ENCODE data around the gene HTR3E.
"Not testable (repeated sequence)": the region's sequence is repeated elsewhere in the genome, so short reads cannot be mapped to it uniquely, and the experiment has no call there.

- TF ChIP-seq POLR2A (IDR thresholded peaks at IDR 0.05): not testable (repeated sequence)
- TF ChIP-seq, protein P1, sequence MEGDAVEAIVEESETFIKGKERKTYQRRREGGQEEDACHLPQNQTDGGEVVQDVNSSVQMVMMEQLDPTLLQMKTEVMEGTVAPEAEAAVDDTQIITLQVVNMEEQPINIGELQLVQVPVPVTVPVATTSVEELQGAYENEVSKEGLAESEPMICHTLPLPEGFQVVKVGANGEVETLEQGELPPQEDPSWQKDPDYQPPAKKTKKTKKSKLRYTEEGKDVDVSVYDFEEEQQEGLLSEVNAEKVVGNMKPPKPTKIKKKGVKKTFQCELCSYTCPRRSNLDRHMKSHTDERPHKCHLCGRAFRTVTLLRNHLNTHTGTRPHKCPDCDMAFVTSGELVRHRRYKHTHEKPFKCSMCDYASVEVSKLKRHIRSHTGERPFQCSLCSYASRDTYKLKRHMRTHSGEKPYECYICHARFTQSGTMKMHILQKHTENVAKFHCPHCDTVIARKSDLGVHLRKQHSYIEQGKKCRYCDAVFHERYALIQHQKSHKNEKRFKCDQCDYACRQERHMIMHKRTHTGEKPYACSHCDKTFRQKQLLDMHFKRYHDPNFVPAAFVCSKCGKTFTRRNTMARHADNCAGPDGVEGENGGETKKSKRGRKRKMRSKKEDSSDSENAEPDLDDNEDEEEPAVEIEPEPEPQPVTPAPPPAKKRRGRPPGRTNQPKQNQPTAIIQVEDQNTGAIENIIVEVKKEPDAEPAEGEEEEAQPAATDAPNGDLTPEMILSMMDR (IDR thresholded peaks at IDR 0.05): not testable (repeated sequence)
Observed at GRCh38 chr3:184121031-184121430, 24.2 kb downstream of the HTR3E start.

Data from Peyer's patch (tissue), 4 donors.